GM06990 (cell line): Measurements from ENCODE around the gene ITPR1.

Experiments
- DNase-seq: peaks from one replicate; pipeline ENCODE4 v3.0.0-alpha.2; 2011; ENCODE audit not compliant: insufficient read length; ENCODE audit errors: extremely low read depth
- H3K27me3 ChIP-seq: replicated peaks from 2 replicates; pipeline ENCODE4 v1.6.0; 2011; ENCODE audit warnings: low read length; ENCODE audit not compliant: control insufficient read depth, insufficient read depth
- H3K36me3 ChIP-seq: 2 replicates; pipeline ENCODE4 v1.5.1; 2011; ENCODE audit warnings: low read length; ENCODE audit not compliant: control insufficient read depth, insufficient read depth
- H3K4me3 ChIP-seq: replicated peaks from 2 replicates; pipeline ENCODE4 v1.5.1; 2011; ENCODE audit warnings: low read depth, mild to moderate bottlenecking, control low read depth, low read length
- CTCF ChIP-seq: IDR thresholded peaks from 2 replicates; pipeline ENCODE4 v1.5.1; 2011; ENCODE audit warnings: low read length, control low read depth, mild to moderate bottlenecking, inconsistent platforms; ENCODE audit not compliant: insufficient read depth, poor library complexity, severe bottlenecking

Gene ITPR1

GRCh38 chr3:4716706-4717362 is 223.7 kb downstream of the ITPR1 start:
- H3K36me3 ChIP-seq, result no peaks in the 10 kb centered on the region
- no peaks in the 10 kb centered on the region for H3K27me3 ChIP-seq
- no peak for TF ChIP-seq CTCF
- DNase-seq, result no peak
- H3K4me3 ChIP-seq, result no peak overlapping the region

- no peak for TF ChIP-seq CTCF
- no peak for DNase-seq
- Histone ChIP-seq H3K36me3 (no peaks in the 10 kb centered on the region), H3K4me3 (no peak overlapping the region), H3K27me3 (no peaks in the 10 kb centered on the region)
These were observed 224.2 kb downstream of the ITPR1 start for GRCh38 chr3:4717363-4717740.

DNA sequence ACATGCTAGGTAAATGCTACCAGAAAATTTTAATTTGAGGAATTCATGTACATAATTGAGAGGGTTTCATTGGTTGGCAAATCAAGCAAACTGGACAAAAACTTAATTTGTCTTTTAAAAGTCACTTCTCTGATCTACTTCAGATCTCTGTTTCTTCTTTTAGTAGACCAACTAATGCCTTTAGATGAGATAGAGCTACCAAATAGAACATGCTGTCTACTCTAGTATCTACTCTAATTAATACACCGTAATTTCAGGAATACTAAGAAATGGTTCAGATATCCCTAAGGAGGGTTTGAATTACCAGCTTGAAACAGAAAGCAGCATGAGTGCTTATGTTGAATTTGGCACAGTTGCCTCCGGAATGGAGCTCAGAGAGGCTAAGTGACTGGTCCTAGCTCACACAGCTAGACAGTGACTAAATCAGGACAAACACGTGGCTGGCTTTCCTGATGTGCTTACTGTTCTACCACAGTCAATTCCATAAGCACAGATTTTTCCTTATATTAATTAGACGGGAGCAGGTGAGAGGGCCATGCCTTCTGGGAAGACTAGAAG is 225.1 kb downstream of the ITPR1 start:
- DNase-seq, result no peak
- TF ChIP-seq CTCF, result no peak
- no peaks in the 10 kb centered on the region for H3K27me3 ChIP-seq
- H3K36me3 ChIP-seq, result no peaks in the 10 kb centered on the region
- H3K4me3 ChIP-seq, result no peak overlapping the region

- no peak for TF ChIP-seq CTCF
- Histone ChIP-seq H3K4me3 (no peak overlapping the region), H3K27me3 (no peaks in the 10 kb centered on the region), H3K36me3 (no peaks in the 10 kb centered on the region)
- no peak for DNase-seq
These were observed 225.9 kb downstream of the ITPR1 start for GRCh38 chr3:4719046-4719501.

GRCh38 chr3:4720316-4721075 is 227.3 kb downstream of the ITPR1 start:
- TF ChIP-seq CTCF, result peak; percentile 43
- DNase-seq, result no peak
- no peak overlapping the region for H3K4me3 ChIP-seq

More at GRCh38 chr3:4720316-4721075, 227.3 kb downstream of the ITPR1 start:
- H3K36me3 ChIP-seq, result peaks cover 1% of the 10 kb centered on the region; the same call in 1 of the 2 replicates
- H3K27me3 ChIP-seq, result no peaks in the 10 kb centered on the region
